GM23338 (cell line): ENCODE measurements around the gene COP1. TPM values are rescaled to one million over a fixed set of nuclear protein-coding genes. Genes with fewer than 3 reads are reported as not detected.

Source experiments
- ATAC-seq: fragments of 200-7000 bp; cut with Tn5 transposase; 3 replicates; pipeline ENCODE4 v1.9.1; 2020
- DNase-seq: peaks from one replicate; pipeline ENCODE4 v3.0.0-alpha.2; 2015; ENCODE audit warnings: low spot score
- H2AFZ ChIP-seq: fragments of 200-600 bp; sonication (generic); 2 replicates; pipeline ENCODE4 v1.8.0; 2016; ENCODE audit warnings: antibody characterized with exemption, mild to moderate bottlenecking, moderate library complexity
- H3F3A ChIP-seq: fragments of 200-600 bp; sonication (generic); replicated peaks from 2 replicates; pipeline ENCODE4 v1.8.0; 2017; ENCODE audit warnings: antibody characterized with exemption, mixed run types, low read depth
- H3K27ac ChIP-seq: fragments of 200-600 bp; sonication (generic); 2 replicates; pipeline ENCODE4 v1.6.1; 2016; ENCODE audit warnings: low read depth
- H3K27me3 ChIP-seq: fragments of 200-600 bp; sonication (generic); 2 replicates; pipeline ENCODE4 v1.8.0; 2016; ENCODE audit warnings: mild to moderate bottlenecking, mixed run types, moderate library complexity; ENCODE audit not compliant: insufficient read depth
- H3K36me3 ChIP-seq: fragments of 200-600 bp; sonication (generic); 2 replicates; pipeline ENCODE4 v1.8.0; 2016; ENCODE audit warnings: mild to moderate bottlenecking; ENCODE audit not compliant: insufficient read depth
- H3K4me1 ChIP-seq: fragments of 200-600 bp; sonication (generic); 2 replicates; pipeline ENCODE4 v1.8.0; 2016; ENCODE audit warnings: mild to moderate bottlenecking, moderate library complexity; ENCODE audit not compliant: insufficient read depth
- H3K4me2 ChIP-seq: fragments of 200-600 bp; sonication (generic); 2 replicates; pipeline ENCODE4 v1.7.1; 2017; ENCODE audit warnings: mixed run types
- H3K4me3 ChIP-seq: fragments of 200-600 bp; sonication (generic); 2 replicates; pipeline ENCODE4 v1.6.1; 2016; ENCODE audit warnings: mixed run types
- H3K79me2 ChIP-seq: fragments of 200-600 bp; sonication (generic); replicated peaks from 2 replicates; pipeline ENCODE4 v1.8.0; 2017; ENCODE audit warnings: mild to moderate bottlenecking; ENCODE audit not compliant: insufficient read depth
- H3K9me2 ChIP-seq: fragments of 200-600 bp; sonication (generic); 2 replicates; pipeline ENCODE4 v1.8.0; 2017; ENCODE audit not compliant: insufficient read depth
- H4K20me1 ChIP-seq: fragments of 200-600 bp; sonication (generic); replicated peaks from 2 replicates; pipeline ENCODE4 v1.8.0; 2017; ENCODE audit warnings: mild to moderate bottlenecking; ENCODE audit not compliant: insufficient read depth
- H3K27ac Mint-ChIP-seq: 2 replicates; pipeline ENCODE4 v1.8.0; 2020; ENCODE audit warnings: inconsistent platforms, mild to moderate bottlenecking, moderate library complexity, mixed read lengths
- H3K27me3 Mint-ChIP-seq: 3 replicates; pipeline ENCODE4 v1.8.0; 2022; ENCODE audit warnings: low read depth, mild to moderate bottlenecking, moderate library complexity, mixed read lengths, inconsistent platforms; ENCODE audit not compliant: insufficient read depth, poor library complexity
- H3K36me3 Mint-ChIP-seq: 3 replicates; pipeline ENCODE4 v1.8.0; 2021; ENCODE audit warnings: low read depth, mild to moderate bottlenecking, inconsistent platforms, moderate library complexity, mixed read lengths
- H3K4me1 Mint-ChIP-seq: 3 replicates; pipeline ENCODE4 v1.8.0; 2020; ENCODE audit warnings: mild to moderate bottlenecking, inconsistent platforms, mixed read lengths
- H3K4me3 Mint-ChIP-seq: 3 replicates; pipeline ENCODE4 v1.8.0; 2021; ENCODE audit warnings: moderate library complexity, mild to moderate bottlenecking, inconsistent platforms, mixed read lengths
- H3K9me3 Mint-ChIP-seq: 3 replicates; pipeline ENCODE4 v1.8.0; 2020; ENCODE audit warnings: moderate library complexity, mild to moderate bottlenecking, inconsistent platforms, mixed read lengths
- CREB1 ChIP-seq: fragments of 250-450 bp; sonication (Bioruptor Pico); IDR thresholded peaks from 2 replicates; pipeline ENCODE4 v1.5.0; 2020; ENCODE audit warnings: low read depth, mild to moderate bottlenecking, moderate library complexity
- CTCF ChIP-seq, 2 experiments: fragments of 200-600 bp in 1 of 2; sonication (generic) in 1 of 2; conservative IDR thresholded peaks; 2 replicates each; pipeline versions ENCODE4 v1.5.1 to v1.6.1; 2016 to 2017; ENCODE audit warnings: antibody characterized with exemption in 2 of 2, low read depth in 2 of 2, mild to moderate bottlenecking in 2 of 2, moderate library complexity in 1 of 2
- ETS1 ChIP-seq: IDR thresholded peaks from 2 replicates; pipeline ENCODE4 v1.6.1; 2016; ENCODE audit warnings: antibody characterized with exemption
- NANOG ChIP-seq: IDR thresholded peaks from 2 replicates; pipeline ENCODE4 v1.6.1; 2016; ENCODE audit warnings: antibody characterized with exemption, borderline replicate concordance
- POLR2AphosphoS5 ChIP-seq: IDR thresholded peaks from 2 replicates; pipeline ENCODE4 v1.6.1; 2016; ENCODE audit warnings: antibody characterized with exemption, low read depth
- ZNF114 ChIP-seq: fragments of 250-450 bp; sonication (Bioruptor Pico); IDR thresholded peaks from 2 replicates; pipeline ENCODE4 v1.5.0; 2020; ENCODE audit warnings: mild to moderate bottlenecking, moderate library complexity
- ZNF331 ChIP-seq: fragments of 250-450 bp; sonication (Bioruptor Pico); IDR thresholded peaks from 2 replicates; pipeline ENCODE4 v1.5.0; 2020; ENCODE audit warnings: low read depth, mild to moderate bottlenecking, moderate library complexity
- ZNF462 ChIP-seq: fragments of 250-450 bp; sonication (Bioruptor Pico); IDR thresholded peaks from 2 replicates; pipeline ENCODE4 v1.5.0; 2020; ENCODE audit warnings: mild to moderate bottlenecking, moderate library complexity
- polyA plus RNA-seq: library from polyadenylated mRNA; unstranded; fragments of >200 nt; fragmentation: Nextera tagmentation; extraction: Ambion mirVana; gene quantifications from 2 replicates; pipeline ENCODE4 v1.2.1, GENCODE V29; 2016
- total RNA-seq: library from RNA; depleted of rRNA; stranded (reverse); fragments of >200 nt; shearing (Covaris generic); gene quantifications from 2 replicates; pipeline ENCODE4 v1.2.3, GENCODE V29; 2014

COP1 gene
- total and polyA plus RNA-seq, 2 experiments from 2014 or later = 54.0 to 54.9 TPM

GRCh38 chr1:175918364-175918801 is 288.7 kb downstream of the COP1 start:
- ATAC-seq (peak; percentile 72), DNase-seq (peak; percentile 57)
- Histone ChIP-seq H2AFZ (no peak overlapping the region), H3K9me2 (no peaks in the 10 kb centered on the region), H3K79me2 (no peaks in the 10 kb centered on the region), H3K4me2 (no peak overlapping the region), H3K4me3 (no peak overlapping the region), H3K4me1 (peaks cover 30% of the 10 kb centered on the region), H3F3A (no peaks in the 10 kb centered on the region), H3K27ac (no peak overlapping the region), H3K36me3 (no peaks in the 10 kb centered on the region), H4K20me1 (peaks cover 26% of the 10 kb centered on the region), H3K27me3 (peaks cover 94% of the 10 kb centered on the region)
- Mint-ChIP-seq H3K4me3 (no peak overlapping the region), H3K27ac (no peak overlapping the region), H3K27me3 (peaks cover 87% of the 10 kb centered on the region), H3K9me3 (no peaks in the 10 kb centered on the region; the same call in 2 of the 3 replicates), H3K36me3 (no peaks in the 10 kb centered on the region), H3K4me1 (peaks cover 38% of the 10 kb centered on the region)
- peak; percentile 85; the same call in 1 of the 2 replicates for TF ChIP-seq NANOG
- TF ChIP-seq CTCF (conservative IDR thresholded peaks at IDR 0.05; ENCODE audit: low read depth in 2 of 2) = no peak
- no peak for TF ChIP-seq CREB1
- no peak for TF ChIP-seq ZNF331
- peak; percentile 43; the same call in 1 of the 2 replicates for TF ChIP-seq ETS1
- TF ChIP-seq POLR2AphosphoS5 = peak; percentile 86

- Histone ChIP-seq H3K27me3 (peaks cover 99% of the 10 kb centered on the region), H4K20me1 (peaks cover 27% of the 10 kb centered on the region), H3K4me3 (no peak overlapping the region), H3K36me3 (no peaks in the 10 kb centered on the region), H3K79me2 (no peaks in the 10 kb centered on the region), H3F3A (no peaks in the 10 kb centered on the region), H3K27ac (no peak overlapping the region), H3K4me1 (peaks cover 7% of the 10 kb centered on the region), H3K9me2 (no peaks in the 10 kb centered on the region), H2AFZ (no peak overlapping the region), H3K4me2 (no peak overlapping the region)
- no peak for ATAC-seq
- Mint-ChIP-seq H3K27me3 (peaks cover 94% of the 10 kb centered on the region), H3K36me3 (peaks cover 15% of the 10 kb centered on the region; the same call in 2 of the 3 replicates), H3K27ac (no peak overlapping the region), H3K9me3 (peaks cover 20% of the 10 kb centered on the region), H3K4me3 (no peak overlapping the region), H3K4me1 (peaks cover 11% of the 10 kb centered on the region; the same call in 2 of the 3 replicates)
- DNase-seq = no peak
- no peak for TF ChIP-seq ZNF462 (CRISPR knock-in tag)
- no peak for TF ChIP-seq ZNF114 (CRISPR knock-in tag)
- no peak for TF ChIP-seq CTCF (conservative IDR thresholded peaks at IDR 0.05; ENCODE audit: low read depth in 2 of 2)
- no peak for TF ChIP-seq ETS1
- no peak for TF ChIP-seq CREB1
- no peak for TF ChIP-seq NANOG
Measured at GRCh38 chr1:175914115-175914514, 293.0 kb downstream of the COP1 start.
